ENCODE results near the gene GMDS. TPM values are rescaled to one million over a fixed set of nuclear protein-coding genes. Genes with fewer than 3 reads are reported as not detected.

Gene GMDS
- total RNA-seq, 8 experiments from 2014 or later = 4.5 to 61.7 (median 6.9) TPM

DNA sequence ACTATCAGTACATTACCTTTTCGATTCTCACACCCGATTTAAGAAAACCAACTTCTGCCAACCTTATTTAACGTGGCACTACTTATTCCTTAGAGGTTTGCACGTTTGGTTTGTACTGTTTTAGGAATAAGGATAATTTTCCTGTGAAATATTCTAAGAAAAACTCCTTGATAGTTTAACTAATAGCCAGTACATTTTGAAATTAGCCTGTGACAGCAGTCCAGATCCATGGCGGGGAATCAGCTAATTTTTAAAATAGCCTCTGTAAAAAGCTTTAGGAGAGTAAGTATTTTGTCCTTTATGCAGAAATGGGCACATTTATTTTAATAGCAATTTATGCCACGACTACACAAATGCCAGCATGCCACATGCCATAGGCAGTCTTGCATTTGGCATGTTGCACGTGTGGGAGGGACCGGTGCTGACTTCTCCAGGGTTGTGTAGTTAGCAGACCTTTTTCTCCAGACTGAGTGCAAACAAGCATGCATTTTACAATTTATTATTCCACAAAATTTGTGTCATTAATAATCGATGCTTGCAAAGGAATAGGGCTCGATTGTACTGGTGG, 629.5 kb downstream of the GMDS start:
- H3K27ac ChIP-seq = no peak overlapping the region
- peaks cover 0 to 11% of the 10 kb centered on the region in 2 donors for H3K4me1 ChIP-seq (replicated peaks in 1 of 2)
- no peak overlapping the region for H3K4me3 ChIP-seq
- no peak for ATAC-seq (replicated peaks in 6 of 8)
- in situ Hi-C loops (cut with MboI; ENCODE audit: low pct_unique_long_range_greater_than_20kb in 2 of 9, low sequenced_read_pairs in 9 of 9, unreplicated experiment in 9 of 9) = loop anchor here in 3 of 9 experiments (25.0 kb wide), 2 partner anchors 496 to 1021 kb away; no protein-coding TSS in a partner anchor
- WGBS, 10 experiments = 33 to 95% (median 64%) methylated on average over 3 to 10 of the region's 10 CpGs

- in situ Hi-C loops (cut with MboI; ENCODE audit: low pct_unique_long_range_greater_than_20kb in 2 of 9, low sequenced_read_pairs in 9 of 9, unreplicated experiment in 9 of 9) = loop anchor here in 3 of 9 experiments (25.0 kb wide), 2 partner anchors 497 to 1022 kb away; no protein-coding TSS in a partner anchor
- Histone ChIP-seq H3K4me3 (no peak overlapping the region), H3K27ac (no peak overlapping the region), H3K4me1 (replicated peaks in 1 of 2) (peaks cover 0 to 11% of the 10 kb centered on the region in 2 donors)
- no peak for ATAC-seq (replicated peaks in 6 of 8)
- 44 to 100% (median 83%) methylated on average over 2 to 15 of the region's 50 CpGs; no CpG with 5 or more reads in 1 of the 10 experiments for WGBS, 10 experiments
These were observed 630.1 kb downstream of the GMDS start for GRCh38 chr6:1615151-1615852.

DNA sequence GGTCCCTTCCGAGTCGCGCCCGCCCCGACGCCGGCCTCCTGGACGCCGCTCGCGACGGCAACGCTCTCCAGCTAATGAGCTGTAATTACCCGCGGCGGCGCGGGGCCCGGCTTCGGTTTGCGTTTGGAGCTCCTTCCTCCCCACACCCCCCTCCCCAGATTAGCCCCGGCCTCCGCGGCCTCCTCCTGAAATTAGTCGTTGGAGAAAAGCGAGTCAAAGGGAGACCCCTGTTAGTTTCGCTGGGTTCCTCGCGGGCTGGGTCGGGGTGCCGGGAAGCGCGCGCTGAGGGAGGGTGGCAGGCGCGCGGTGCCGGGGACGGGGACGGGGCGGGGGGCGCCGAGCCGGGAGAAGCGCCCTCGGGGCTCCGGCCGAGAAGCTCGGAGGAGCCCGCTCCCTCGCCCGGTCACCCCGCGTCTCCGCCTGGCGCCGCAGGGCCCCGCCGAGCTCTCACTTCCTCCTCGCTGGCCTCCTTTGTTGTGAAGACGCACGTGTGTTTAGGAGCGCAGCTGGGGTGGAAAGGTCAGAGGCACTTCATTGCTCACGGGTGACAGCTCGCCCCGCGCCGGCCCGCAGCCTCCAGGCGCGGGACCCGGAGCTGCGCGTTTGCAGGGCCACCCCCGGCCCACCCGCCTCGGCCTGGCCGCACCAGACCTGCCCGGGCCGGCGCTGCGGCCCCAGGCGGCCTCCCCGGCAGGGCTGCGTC, 630.8 kb downstream of the GMDS start:
- peaks cover 0 to 11% of the 10 kb centered on the region in 2 donors for H3K4me1 ChIP-seq (replicated peaks in 1 of 2)
- peak in 4 of 8 experiments; percentile 45 to 65 (median 59) for ATAC-seq (replicated peaks in 6 of 8)
- 0% methylated on average over 2 of the region's 85 CpGs; no CpG with 5 or more reads in 9 of the 10 experiments for WGBS, 10 experiments
- H3K4me3 ChIP-seq = no peak overlapping the region
- in situ Hi-C loops (cut with MboI; ENCODE audit: low pct_unique_long_range_greater_than_20kb in 2 of 9, low sequenced_read_pairs in 9 of 9, unreplicated experiment in 9 of 9) = loop anchor here in 3 of 9 experiments (25.0 kb wide), 2 partner anchors 498 to 1023 kb away; no protein-coding TSS in a partner anchor
- H3K27ac ChIP-seq = no peak overlapping the region

DNA sequence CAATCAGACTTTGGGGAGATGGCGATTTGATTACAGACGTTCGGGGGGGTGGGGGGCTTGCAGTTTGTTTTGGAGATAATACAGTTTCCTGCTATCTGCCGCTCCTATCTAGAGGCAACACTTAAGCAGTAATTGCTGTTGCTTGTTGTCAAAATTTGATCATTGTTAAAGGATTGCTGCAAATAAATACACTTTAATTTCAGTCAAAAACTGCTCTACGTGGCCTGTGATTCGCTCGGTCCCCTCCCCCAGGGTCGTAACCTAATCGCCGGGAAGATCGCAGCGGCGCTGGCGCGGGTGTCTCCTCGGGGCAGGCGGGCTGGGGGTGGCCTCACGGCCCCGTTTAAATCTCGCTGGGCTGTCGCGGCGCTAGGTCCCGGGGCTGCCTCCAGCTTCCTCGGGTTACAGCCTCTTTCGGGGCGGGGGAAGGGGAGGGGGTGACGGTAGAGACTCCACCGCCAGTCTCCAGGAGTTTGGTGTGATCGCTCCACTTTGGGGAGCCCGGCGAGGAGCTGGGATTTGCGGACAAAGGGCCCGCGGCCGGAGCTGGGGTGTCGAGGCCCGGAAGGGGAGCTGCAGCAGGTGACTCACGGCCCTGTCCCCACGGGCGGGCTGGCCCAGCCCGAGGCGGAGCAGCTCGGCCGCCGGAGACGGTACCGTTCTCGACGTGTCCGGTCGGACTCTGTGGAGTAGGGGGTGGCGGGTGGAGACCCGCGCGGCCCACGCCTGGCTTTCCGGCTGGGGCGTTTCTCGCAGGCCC, 631.5 kb downstream of the GMDS start:
- Histone ChIP-seq H3K27ac (no peak overlapping the region), H3K4me3 (peak overlapping the region in 1 of 5 donors; percentile 13), H3K4me1 (replicated peaks in 1 of 2) (peaks cover 0 to 11% of the 10 kb centered on the region in 2 donors)
- no peak for ATAC-seq (replicated peaks in 6 of 8)
- in situ Hi-C loops (cut with MboI; ENCODE audit: low pct_unique_long_range_greater_than_20kb in 2 of 9, low sequenced_read_pairs in 9 of 9, unreplicated experiment in 9 of 9) = loop anchor here in 3 of 9 experiments (25.0 kb wide), 2 partner anchors 498 to 1023 kb away; no protein-coding TSS in a partner anchor
- 0 to 60% (median 7%) methylated on average over 1 to 14 of the region's 60 CpGs; no CpG with 5 or more reads in 3 of the 10 experiments for WGBS, 10 experiments

- in situ Hi-C loops (cut with MboI; ENCODE audit: low pct_unique_long_range_greater_than_20kb in 2 of 9, low sequenced_read_pairs in 9 of 9, unreplicated experiment in 9 of 9) = loop anchor here in 3 of 9 experiments (25.0 kb wide), 2 partner anchors 499 to 1024 kb away; no protein-coding TSS in a partner anchor
- Histone ChIP-seq H3K4me3 (no peak overlapping the region), H3K4me1 (replicated peaks in 1 of 2) (peaks cover 0 to 11% of the 10 kb centered on the region in 2 donors), H3K27ac (no peak overlapping the region)
- no peak for ATAC-seq (replicated peaks in 6 of 8)
- 0 to 63% (median 21%) methylated on average over 1 to 3 of the region's 3 CpGs; no CpG with 5 or more reads in 1 of the 10 experiments for WGBS, 10 experiments
These were observed 632.1 kb downstream of the GMDS start for GRCh38 chr6:1613346-1613687.

DNA sequence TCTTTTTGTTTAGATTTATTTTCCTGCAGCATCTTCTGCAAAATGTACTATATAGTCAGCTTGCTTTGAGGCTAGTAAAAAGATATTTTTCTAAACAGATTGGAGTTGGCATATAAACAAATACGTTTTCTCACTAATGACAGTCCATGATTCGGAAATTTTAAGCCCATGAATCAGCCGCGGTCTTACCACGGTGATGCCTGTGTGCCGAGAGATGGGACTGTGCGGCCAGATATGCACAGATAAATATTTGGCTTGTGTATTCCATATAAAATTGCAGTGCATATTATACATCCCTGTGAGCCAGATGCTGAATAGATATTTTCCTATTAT, 632.5 kb downstream of the GMDS start:
- in situ Hi-C loops (cut with MboI; ENCODE audit: low pct_unique_long_range_greater_than_20kb in 2 of 9, low sequenced_read_pairs in 9 of 9, unreplicated experiment in 9 of 9) = loop anchor here in 3 of 9 experiments (25.0 kb wide), 2 partner anchors 499 to 1024 kb away; no protein-coding TSS in a partner anchor
- H3K4me1 ChIP-seq (replicated peaks in 1 of 2) = peaks cover 0 to 13% of the 10 kb centered on the region in 2 donors
- WGBS, 10 experiments = 7 to 67% (median 18%) methylated on average over 1 to 7 of the region's 7 CpGs
- ATAC-seq (replicated peaks in 6 of 8) = no peak
- no peak overlapping the region for H3K4me3 ChIP-seq
- no peak overlapping the region for H3K27ac ChIP-seq

GRCh38 chr6:1612299-1612973, 633.0 kb downstream of the GMDS start:
- Histone ChIP-seq H3K27ac (no peak overlapping the region), H3K4me1 (replicated peaks in 1 of 2) (peaks cover 0 to 17% of the 10 kb centered on the region in 2 donors), H3K4me3 (peak overlapping the region in 1 of 5 donors; percentile 42)
- whole genome bisulfite sequencing, 10 experiments = 13 to 74% (median 18%) methylated on average over 7 to 10 of the region's 10 CpGs
- in situ Hi-C loops (cut with MboI; ENCODE audit: low pct_unique_long_range_greater_than_20kb in 2 of 9, low sequenced_read_pairs in 9 of 9, unreplicated experiment in 9 of 9) = loop anchor here in 3 of 9 experiments (25.0 kb wide), 2 partner anchors 500 to 1025 kb away; no protein-coding TSS in a partner anchor
- ATAC-seq (replicated peaks in 6 of 8) = no peak

DNA sequence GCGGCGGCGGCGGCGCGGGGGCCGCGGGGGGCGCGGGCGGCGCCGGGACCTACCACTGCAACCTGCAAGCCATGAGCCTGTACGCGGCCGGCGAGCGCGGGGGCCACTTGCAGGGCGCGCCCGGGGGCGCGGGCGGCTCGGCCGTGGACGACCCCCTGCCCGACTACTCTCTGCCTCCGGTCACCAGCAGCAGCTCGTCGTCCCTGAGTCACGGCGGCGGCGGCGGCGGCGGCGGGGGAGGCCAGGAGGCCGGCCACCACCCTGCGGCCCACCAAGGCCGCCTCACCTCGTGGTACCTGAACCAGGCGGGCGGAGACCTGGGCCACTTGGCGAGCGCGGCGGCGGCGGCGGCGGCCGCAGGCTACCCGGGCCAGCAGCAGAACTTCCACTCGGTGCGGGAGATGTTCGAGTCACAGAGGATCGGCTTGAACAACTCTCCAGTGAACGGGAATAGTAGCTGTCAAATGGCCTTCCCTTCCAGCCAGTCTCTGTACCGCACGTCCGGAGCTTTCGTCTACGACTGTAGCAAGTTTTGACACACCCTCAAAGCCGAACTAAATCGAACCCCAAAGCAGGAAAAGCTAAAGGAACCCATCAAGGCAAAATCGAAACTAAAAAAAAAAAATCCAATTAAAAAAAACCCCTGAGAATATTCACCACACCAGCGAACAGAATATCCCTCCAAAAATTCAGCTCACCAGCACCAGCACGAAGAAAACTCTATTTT, 633.7 kb downstream of the GMDS start:
- ATAC-seq (replicated peaks in 6 of 8) = no peak
- no peak overlapping the region for H3K27ac ChIP-seq
- H3K4me1 ChIP-seq (replicated peaks in 1 of 2) = peaks cover 2 to 22% of the 10 kb centered on the region in 2 donors
- H3K4me3 ChIP-seq = peak overlapping the region in 1 of 5 donors; percentile 42
- 0 to 62% (median 1%) methylated on average over 2 to 15 of the region's 71 CpGs; no CpG with 5 or more reads in 2 of the 10 experiments for WGBS, 10 experiments
- in situ Hi-C loops (cut with MboI; ENCODE audit: low pct_unique_long_range_greater_than_20kb in 2 of 9, low sequenced_read_pairs in 9 of 9, unreplicated experiment in 9 of 9) = loop anchor here in 3 of 9 experiments (25.0 kb wide), 2 partner anchors 501 to 1026 kb away; no protein-coding TSS in a partner anchor

DNA sequence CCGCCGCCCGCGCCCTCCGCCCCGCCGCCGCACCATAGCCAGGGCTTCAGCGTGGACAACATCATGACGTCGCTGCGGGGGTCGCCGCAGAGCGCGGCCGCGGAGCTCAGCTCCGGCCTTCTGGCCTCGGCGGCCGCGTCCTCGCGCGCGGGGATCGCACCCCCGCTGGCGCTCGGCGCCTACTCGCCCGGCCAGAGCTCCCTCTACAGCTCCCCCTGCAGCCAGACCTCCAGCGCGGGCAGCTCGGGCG, 634.2 kb downstream of the GMDS start:
- no peak overlapping the region for H3K27ac ChIP-seq
- no CpG with 5 or more reads among the region's 38 CpGs for WGBS, 10 experiments
- in situ Hi-C loops (cut with MboI; ENCODE audit: low pct_unique_long_range_greater_than_20kb in 2 of 9, low sequenced_read_pairs in 9 of 9, unreplicated experiment in 9 of 9) = loop anchor here in 3 of 9 experiments (25.0 kb wide), 2 partner anchors 501 to 1026 kb away; no protein-coding TSS in a partner anchor
- peaks cover 2 to 22% of the 10 kb centered on the region in 2 donors for H3K4me1 ChIP-seq (replicated peaks in 1 of 2)
- peak in 1 of 8 experiments; percentile 3 for ATAC-seq (replicated peaks in 6 of 8)
- H3K4me3 ChIP-seq = peak overlapping the region in 1 of 5 donors; percentile 42

DNA sequence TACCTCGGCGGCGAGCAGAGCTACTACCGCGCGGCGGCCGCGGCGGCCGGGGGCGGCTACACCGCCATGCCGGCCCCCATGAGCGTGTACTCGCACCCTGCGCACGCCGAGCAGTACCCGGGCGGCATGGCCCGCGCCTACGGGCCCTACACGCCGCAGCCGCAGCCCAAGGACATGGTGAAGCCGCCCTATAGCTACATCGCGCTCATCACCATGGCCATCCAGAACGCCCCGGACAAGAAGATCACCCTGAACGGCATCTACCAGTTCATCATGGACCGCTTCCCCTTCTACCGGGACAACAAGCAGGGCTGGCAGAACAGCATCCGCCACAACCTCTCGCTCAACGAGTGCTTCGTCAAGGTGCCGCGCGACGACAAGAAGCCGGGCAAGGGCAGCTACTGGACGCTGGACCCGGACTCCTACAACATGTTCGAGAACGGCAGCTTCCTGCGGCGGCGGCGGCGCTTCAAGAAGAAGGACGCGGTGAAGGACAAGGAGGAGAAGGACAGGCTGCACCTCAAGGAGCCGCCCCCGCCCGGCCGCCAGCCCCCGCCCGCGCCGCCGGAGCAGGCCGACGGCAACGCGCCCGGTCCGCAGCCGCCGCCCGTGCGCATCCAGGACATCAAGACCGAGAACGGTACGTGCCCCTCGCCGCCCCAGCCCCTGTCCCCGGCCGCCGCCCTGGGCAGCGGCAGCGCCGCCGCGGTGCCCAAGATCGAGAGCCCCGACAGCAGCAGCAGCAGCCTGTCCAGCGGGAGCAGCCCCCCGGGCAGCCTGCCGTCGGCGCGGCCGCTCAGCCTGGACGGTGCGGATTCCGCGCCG, 634.7 kb downstream of the GMDS start:
- in situ Hi-C loops (cut with MboI; ENCODE audit: low pct_unique_long_range_greater_than_20kb in 2 of 9, low sequenced_read_pairs in 9 of 9, unreplicated experiment in 9 of 9) = loop anchor here in 3 of 9 experiments (25.0 kb wide), 2 partner anchors 502 to 1027 kb away; no protein-coding TSS in a partner anchor
- H3K4me1 ChIP-seq (replicated peaks in 1 of 2) = peaks cover 2 to 22% of the 10 kb centered on the region in 2 donors
- WGBS, 10 experiments = 0 to 6% (median 1%) methylated on average over 6 to 30 of the region's 101 CpGs; no CpG with 5 or more reads in 6 of the 10 experiments
- no peak overlapping the region for H3K27ac ChIP-seq
- H3K4me3 ChIP-seq = peak overlapping the region in 4 of 5 donors; percentile 14 to 42 (median 23)
- ATAC-seq (replicated peaks in 6 of 8) = peak in 7 of 8 experiments; percentile 6 to 25 (median 14)

Measured in motor neuron (in vitro differentiated cells).